BE2C (cell line): ENCODE results near the gene COASY.

Source experiments
- DNase-seq: peaks from one replicate; pipeline ENCODE4 v3.0.0-alpha.2; 2020
- H3K27me3 ChIP-seq: fragments of 250-450 bp; sonication (Bioruptor Pico); 2 replicates; pipeline ENCODE4 v1.5.1; 2020; ENCODE audit warnings: mild to moderate bottlenecking
- H3K36me3 ChIP-seq: fragments of 250-450 bp; sonication (Bioruptor Pico); 2 replicates; pipeline ENCODE4 v1.5.1; 2020; ENCODE audit warnings: mild to moderate bottlenecking
- H3K4me1 ChIP-seq: fragments of 250-450 bp; sonication (Bioruptor Pico); 2 replicates; pipeline ENCODE4 v1.5.1; 2020
- H3K4me3 ChIP-seq: 2 replicates; pipeline ENCODE4 v1.5.1; 2011; ENCODE audit warnings: low read depth, low read length
- H3K9me3 ChIP-seq: fragments of 250-450 bp; sonication (Bioruptor Pico); 2 replicates; pipeline ENCODE4 v1.5.1; 2020
- CTCF ChIP-seq: IDR thresholded peaks from 2 replicates; pipeline ENCODE4 v1.5.1; 2012; ENCODE audit warnings: mild to moderate bottlenecking, low read depth, low read length

Gene COASY

GRCh38 chr17:42612013-42612412 is 50.1 kb downstream of the COASY start:
- H3K9me3 ChIP-seq = no peaks in the 10 kb centered on the region
- no peak for DNase-seq
- H3K36me3 ChIP-seq = peaks cover 41% of the 10 kb centered on the region
- no peak overlapping the region for H3K4me3 ChIP-seq
- TF ChIP-seq CTCF = no peak
- no peaks in the 10 kb centered on the region for H3K27me3 ChIP-seq
- no peaks in the 10 kb centered on the region for H3K4me1 ChIP-seq

GRCh38 chr17:42613699-42614295 is 51.8 kb downstream of the COASY start:
- TF ChIP-seq CTCF = no peak
- peaks cover 41% of the 10 kb centered on the region for H3K36me3 ChIP-seq

More at GRCh38 chr17:42613699-42614295, 51.8 kb downstream of the COASY start:
- no peaks in the 10 kb centered on the region for H3K27me3 ChIP-seq
- DNase-seq = no peak
- H3K9me3 ChIP-seq = no peaks in the 10 kb centered on the region
- H3K4me1 ChIP-seq = peaks cover 7% of the 10 kb centered on the region
- H3K4me3 ChIP-seq = no peak overlapping the region
